ENCODE measurements around the gene CXCR1.
"Not testable (repeated sequence)": the region's sequence is repeated elsewhere in the genome, so short reads cannot be mapped to it uniquely, and the experiment has no call there.

CXCR1 gene

GRCh38 chr2:218161644-218162043 lies 5.1 kb downstream of the CXCR1 start:
- no peak for DNase-seq (ENCODE audit: low spot score)

- DNase-seq (ENCODE audit: low spot score): no peak
Measured at GRCh38 chr2:218155953-218156479, 10.7 kb downstream of the CXCR1 start.

GRCh38 chr2:218152777-218153176 lies 14.0 kb downstream of the CXCR1 start:
- no peak for DNase-seq (ENCODE audit: low spot score)

GRCh38 chr2:218152172-218152571 lies 14.6 kb downstream of the CXCR1 start:
- no peak for DNase-seq (ENCODE audit: low spot score)

GRCh38 chr2:218149848-218150440 lies 16.8 kb downstream of the CXCR1 start:
- DNase-seq (ENCODE audit: low spot score): no peak

- DNase-seq (ENCODE audit: low spot score): no peak
Measured at GRCh38 chr2:218149098-218149497, 17.7 kb downstream of the CXCR1 start.

GRCh38 chr2:218146056-218146455 lies 20.7 kb downstream of the CXCR1 start:
- DNase-seq (ENCODE audit: low spot score): no peak

- no peak for DNase-seq (ENCODE audit: low spot score)
Measured at GRCh38 chr2:218145124-218145523, 21.6 kb downstream of the CXCR1 start.

- no peak for DNase-seq (ENCODE audit: low spot score)
Measured at GRCh38 chr2:218138047-218138446, 28.7 kb downstream of the CXCR1 start.

GRCh38 chr2:218137514-218137913 lies 29.2 kb downstream of the CXCR1 start:
- no peak for DNase-seq (ENCODE audit: low spot score)

- no peak for DNase-seq (ENCODE audit: low spot score)
Measured at GRCh38 chr2:218130822-218131221, 35.9 kb downstream of the CXCR1 start.

- DNase-seq (ENCODE audit: low spot score): no peak
Measured at GRCh38 chr2:218130377-218130776, 36.4 kb downstream of the CXCR1 start.

- peak; percentile 27 for DNase-seq (ENCODE audit: low spot score)
Measured at GRCh38 chr2:218129458-218130135, 37.2 kb downstream of the CXCR1 start.

- DNase-seq (ENCODE audit: low spot score): no peak
Measured at GRCh38 chr2:218128781-218129457, 37.8 kb downstream of the CXCR1 start.

GRCh38 chr2:218127929-218128455 lies 38.8 kb downstream of the CXCR1 start:
- no peak for DNase-seq (ENCODE audit: low spot score)

GRCh38 chr2:218125626-218126080 lies 41.1 kb downstream of the CXCR1 start, which contains the start of gene CXCR2:
Gene CXCR2 (plus strand): TSS chr2:218126028. CDS start chr2:218134802, 8,774 bp downstream.
- no peak for DNase-seq (ENCODE audit: low spot score)

GRCh38 chr2:218125095-218125494 lies 41.7 kb downstream of the CXCR1 start:
- DNase-seq (ENCODE audit: low spot score): no peak

GRCh38 chr2:218123986-218124385 lies 42.8 kb downstream of the CXCR1 start:
- no peak for DNase-seq (ENCODE audit: low spot score)

GRCh38 chr2:218122286-218122685 lies 44.5 kb downstream of the CXCR1 start:
- DNase-seq (ENCODE audit: low spot score): not testable (repeated sequence)

GRCh38 chr2:218121789-218122188 lies 45.0 kb downstream of the CXCR1 start:
- DNase-seq (ENCODE audit: low spot score): not testable (repeated sequence)
